HUES48 (cell line): ENCODE results near the gene TMPRSS9.

Source experiments
- H3K27ac ChIP-seq: one replicate; pipeline ENCODE4 v1.7.0; 2013; ENCODE audit warnings: low read depth, low read length, inconsistent platforms
- H3K27me3 ChIP-seq: 2 replicates; pipeline ENCODE4 v1.6.1; 2013; ENCODE audit warnings: mild to moderate bottlenecking, low read length; ENCODE audit not compliant: control insufficient read depth, insufficient read depth
- H3K36me3 ChIP-seq: 2 replicates; pipeline ENCODE4 v1.6.1; 2013; ENCODE audit warnings: low read length; ENCODE audit not compliant: control insufficient read depth, insufficient read depth
- H3K4me1 ChIP-seq: 2 replicates; pipeline ENCODE4 v1.6.1; 2013; ENCODE audit warnings: mild to moderate bottlenecking, low read length; ENCODE audit not compliant: control insufficient read depth, insufficient read depth
- H3K4me3 ChIP-seq: 2 replicates; pipeline ENCODE4 v1.5.1; 2013; ENCODE audit warnings: mild to moderate bottlenecking, low read depth, low read length
- H3K9ac ChIP-seq: 2 replicates; pipeline ENCODE4 v1.6.1; 2013; ENCODE audit warnings: mild to moderate bottlenecking, low read depth, low read length, moderate library complexity
- H3K9me3 ChIP-seq: 2 replicates; pipeline ENCODE4 v1.6.1; 2013; ENCODE audit warnings: low read length; ENCODE audit not compliant: control insufficient read depth, insufficient read depth

TMPRSS9 gene

GRCh38 chr19:2446381-2446780 lies 86.3 kb downstream of the TMPRSS9 start:
- no peak overlapping the region for H3K9ac ChIP-seq
- peaks cover 46% of the 10 kb centered on the region for H3K36me3 ChIP-seq
- H3K4me3 ChIP-seq = no peak overlapping the region
- no peaks in the 10 kb centered on the region for H3K9me3 ChIP-seq
- H3K27ac ChIP-seq = no peak overlapping the region
- H3K4me1 ChIP-seq = no peaks in the 10 kb centered on the region
- no peaks in the 10 kb centered on the region for H3K27me3 ChIP-seq

- Histone ChIP-seq H3K36me3 (peaks cover 22% of the 10 kb centered on the region), H3K27ac (no peak overlapping the region)
These were observed 89.0 kb downstream of the TMPRSS9 start for GRCh38 chr19:2449019-2449418.

DNA sequence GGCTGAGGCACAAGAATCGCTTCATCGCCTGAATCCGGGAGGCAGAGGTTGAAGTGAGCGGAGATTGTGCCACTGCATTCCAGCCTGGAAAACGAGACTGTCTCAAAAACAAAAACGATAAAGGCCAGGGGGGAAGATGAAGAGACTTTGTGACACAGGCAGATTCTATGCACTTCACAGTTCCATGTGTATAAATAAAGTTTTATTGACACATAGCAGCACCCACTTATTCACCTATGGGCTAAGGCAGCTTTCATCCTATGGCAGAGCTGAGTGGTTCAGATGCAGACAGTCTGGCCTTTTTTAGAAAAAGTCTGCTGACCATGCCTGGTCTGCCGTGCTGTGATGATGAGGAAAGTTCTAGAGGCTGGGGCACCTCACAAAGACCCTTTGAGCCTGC lies 91.1 kb downstream of the TMPRSS9 start:
- Histone ChIP-seq H3K4me3 (no peak overlapping the region), H3K9me3 (no peaks in the 10 kb centered on the region), H3K36me3 (peaks cover 15% of the 10 kb centered on the region; the same call in 1 of the 2 replicates), H3K27ac (no peak overlapping the region), H3K27me3 (no peaks in the 10 kb centered on the region), H3K4me1 (no peaks in the 10 kb centered on the region; the same call in 1 of the 2 replicates), H3K9ac (no peak overlapping the region)

More at GRCh38 chr19:2449019-2449418, 89.0 kb downstream of the TMPRSS9 start:
- no peaks in the 10 kb centered on the region for H3K27me3 ChIP-seq
- no peak overlapping the region for H3K4me3 ChIP-seq
- no peak overlapping the region for H3K9ac ChIP-seq
- no peaks in the 10 kb centered on the region for H3K4me1 ChIP-seq
- H3K9me3 ChIP-seq = no peaks in the 10 kb centered on the region

DNA sequence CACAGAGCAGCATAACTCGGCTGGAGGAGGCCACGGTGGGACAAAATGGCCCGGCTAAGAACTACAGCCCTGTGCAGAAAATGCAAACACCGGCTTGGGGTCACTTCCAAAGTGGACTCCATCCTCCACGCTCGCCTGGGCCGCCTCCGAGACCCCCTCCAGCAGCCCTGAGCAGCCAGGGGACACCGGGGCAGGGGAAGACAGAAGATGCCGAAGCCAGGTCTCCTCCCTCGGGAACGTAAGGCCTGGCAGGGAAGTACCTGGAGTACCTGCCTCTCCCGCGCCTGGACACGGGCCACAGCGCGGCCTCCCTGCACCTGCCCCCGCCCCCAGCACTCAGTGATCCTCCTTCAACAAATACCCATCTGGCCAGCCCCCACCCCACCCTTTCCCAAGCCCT lies 91.7 kb downstream of the TMPRSS9 start:
- Histone ChIP-seq H3K9me3 (no peaks in the 10 kb centered on the region), H3K4me1 (no peaks in the 10 kb centered on the region; the same call in 1 of the 2 replicates), H3K4me3 (no peak overlapping the region), H3K9ac (no peak overlapping the region), H3K27ac (no peak overlapping the region), H3K27me3 (no peaks in the 10 kb centered on the region), H3K36me3 (peaks cover 15% of the 10 kb centered on the region; the same call in 1 of the 2 replicates)

DNA sequence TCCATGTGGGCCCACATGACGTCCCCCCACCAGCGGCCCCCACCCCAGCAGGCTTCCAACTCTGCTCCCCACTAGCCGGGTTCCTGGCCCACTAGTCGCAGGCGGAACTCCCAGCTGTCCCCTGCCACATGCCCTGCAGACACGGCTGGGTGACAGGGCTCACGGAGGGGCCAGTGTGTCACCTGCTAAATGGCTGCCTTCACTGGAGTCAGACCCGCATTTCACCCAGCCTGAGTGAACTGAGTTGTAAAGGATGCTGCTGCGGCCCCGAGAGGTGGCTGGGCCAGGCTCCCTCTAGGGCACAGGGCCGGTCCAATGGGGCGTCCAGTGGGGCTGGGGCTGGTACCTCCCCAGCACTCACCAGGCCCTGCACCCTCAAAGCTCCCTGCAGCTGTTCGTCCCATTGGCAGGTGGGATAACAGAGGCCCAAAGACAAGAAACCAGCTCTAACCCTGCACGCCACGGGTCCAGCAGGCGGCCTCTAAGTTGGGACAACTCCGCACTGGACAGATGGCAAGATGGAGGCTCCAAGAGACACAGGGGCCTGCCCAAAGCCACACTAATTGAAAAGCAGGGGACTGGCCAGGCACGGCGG lies 93.5 kb downstream of the TMPRSS9 start:
- H3K27me3 ChIP-seq = no peaks in the 10 kb centered on the region
- H3K4me1 ChIP-seq = no peaks in the 10 kb centered on the region; the same call in 1 of the 2 replicates
- 0 out of 2 replicates have a peak overlapping the region, but pooled peaks have one; percentile 18 for H3K9ac ChIP-seq
- no peak overlapping the region for H3K4me3 ChIP-seq
- no peak overlapping the region for H3K27ac ChIP-seq
- H3K36me3 ChIP-seq = peaks cover 15% of the 10 kb centered on the region; the same call in 1 of the 2 replicates
- H3K9me3 ChIP-seq = no peaks in the 10 kb centered on the region

GRCh38 chr19:2454199-2454961 lies 94.3 kb downstream of the TMPRSS9 start:
- Histone ChIP-seq H3K36me3 (peaks cover 9% of the 10 kb centered on the region; the same call in 1 of the 2 replicates), H3K4me1 (no peaks in the 10 kb centered on the region; the same call in 1 of the 2 replicates), H3K27me3 (no peaks in the 10 kb centered on the region), H3K9ac (no peak overlapping the region), H3K4me3 (no peak overlapping the region), H3K27ac (no peak overlapping the region), H3K9me3 (no peaks in the 10 kb centered on the region)

DNA sequence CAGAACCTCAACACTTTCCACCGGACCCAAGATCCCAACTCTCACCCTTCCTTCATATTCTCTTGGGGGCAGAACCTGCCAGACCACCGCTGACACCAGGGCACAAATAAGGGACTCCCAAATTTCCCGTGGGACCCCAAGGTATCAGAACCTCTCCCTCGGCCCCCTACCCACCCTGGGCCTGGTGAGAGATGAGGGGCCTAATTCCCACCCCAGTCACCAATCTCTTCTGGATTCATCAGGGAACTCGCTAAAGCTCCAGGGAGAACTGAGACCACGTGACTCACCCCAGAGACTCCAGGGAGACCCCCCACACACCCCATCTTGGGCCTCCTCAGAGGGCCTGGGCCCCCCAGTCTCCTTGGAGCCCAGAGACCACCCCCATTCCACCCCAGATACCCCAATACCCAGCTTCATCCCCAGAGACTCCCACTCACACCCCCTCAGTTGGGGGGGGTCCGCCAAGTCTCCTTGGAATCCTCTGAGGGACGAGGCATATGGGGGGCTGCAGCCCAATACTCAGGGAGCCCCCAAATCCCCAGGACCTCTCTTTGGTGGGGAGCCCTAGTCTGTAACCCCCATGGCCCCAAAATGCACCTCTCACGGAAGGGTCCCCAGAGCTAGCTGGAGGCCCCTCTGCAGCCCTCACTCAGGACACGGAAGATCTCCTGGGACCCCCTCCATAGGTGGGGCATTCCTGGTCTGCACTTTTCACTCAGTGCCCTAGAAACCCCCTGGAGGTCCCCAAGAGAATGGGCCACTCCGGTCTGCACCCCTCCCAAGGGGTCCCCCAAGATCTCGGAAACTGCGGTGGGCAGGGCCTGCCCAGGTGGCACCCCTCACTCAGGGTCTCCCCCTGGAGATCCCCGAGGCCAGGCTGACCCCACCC lies 95.1 kb downstream of the TMPRSS9 start:
- Histone ChIP-seq H3K36me3 (peaks cover 9% of the 10 kb centered on the region; the same call in 1 of the 2 replicates), H3K27me3 (no peaks in the 10 kb centered on the region), H3K9ac (0 out of 2 replicates have a peak overlapping the region, but pooled peaks have one; percentile 18), H3K27ac (peak overlapping the region; percentile 61), H3K4me3 (peak overlapping the region; percentile 85), H3K9me3 (no peaks in the 10 kb centered on the region), H3K4me1 (no peaks in the 10 kb centered on the region; the same call in 1 of the 2 replicates)

GRCh38 chr19:2455851-2456570 lies 95.9 kb downstream of the TMPRSS9 start:
- peaks cover 6% of the 10 kb centered on the region; the same call in 1 of the 2 replicates for H3K36me3 ChIP-seq
- no peaks in the 10 kb centered on the region; the same call in 1 of the 2 replicates for H3K4me1 ChIP-seq
- H3K27me3 ChIP-seq = no peaks in the 10 kb centered on the region
- peak overlapping the region; percentile 77; the same call in 1 of the 2 replicates for H3K9ac ChIP-seq
- H3K4me3 ChIP-seq = peak overlapping the region; percentile 85
- peak overlapping the region; percentile 61 for H3K27ac ChIP-seq
- no peaks in the 10 kb centered on the region for H3K9me3 ChIP-seq

DNA sequence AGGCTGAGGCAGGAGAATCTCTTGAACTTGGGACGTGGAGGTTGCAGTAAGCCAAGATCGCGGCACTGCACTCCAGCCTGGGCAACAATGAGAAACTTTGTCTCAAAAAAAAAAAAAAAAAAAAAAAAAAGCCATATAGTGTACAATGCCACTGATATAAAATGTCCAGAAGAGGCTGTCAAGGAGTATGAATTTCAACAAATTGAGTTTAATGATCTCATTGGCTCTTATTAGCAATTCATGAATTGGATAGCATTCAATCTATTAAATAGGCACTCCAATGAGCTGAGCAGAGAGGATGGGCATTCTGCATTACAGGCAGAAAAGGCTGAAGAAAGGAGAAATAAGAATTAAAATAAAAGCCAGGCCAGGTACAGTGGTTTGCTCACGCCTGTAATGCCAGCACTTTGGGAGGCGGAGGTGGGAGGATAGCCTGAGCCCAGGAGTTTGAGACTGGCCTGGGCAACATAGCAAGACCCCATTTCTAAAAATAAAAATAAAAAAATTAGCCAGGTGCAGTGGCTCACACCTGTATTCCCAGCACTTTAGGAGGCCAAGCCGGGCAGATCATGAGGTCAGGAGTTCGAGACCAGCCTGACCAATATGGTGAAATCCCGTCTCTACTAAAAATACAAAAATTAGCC lies 97.5 kb downstream of the TMPRSS9 start:
- no peaks in the 10 kb centered on the region for H3K9me3 ChIP-seq
- no peaks in the 10 kb centered on the region for H3K36me3 ChIP-seq
- peak overlapping the region; percentile 69 for H3K27ac ChIP-seq
- H3K9ac ChIP-seq = no peak overlapping the region
- no peaks in the 10 kb centered on the region; the same call in 1 of the 2 replicates for H3K4me1 ChIP-seq
- no peaks in the 10 kb centered on the region for H3K27me3 ChIP-seq
- H3K4me3 ChIP-seq = no peak overlapping the region

GRCh38 chr19:2458054-2458453 lies 98.0 kb downstream of the TMPRSS9 start:
- Histone ChIP-seq H3K9me3 (no peaks in the 10 kb centered on the region), H3K36me3 (no peaks in the 10 kb centered on the region), H3K27me3 (no peaks in the 10 kb centered on the region), H3K27ac (no peak overlapping the region), H3K4me1 (no peaks in the 10 kb centered on the region; the same call in 1 of the 2 replicates), H3K4me3 (no peak overlapping the region), H3K9ac (no peak overlapping the region)
